Gastroesophageal sphincter (tissue), 3 donors: ENCODE data around the gene HAUS8.

Experiments
- EP300 ChIP-seq: sonication (generic); formaldehyde crosslinking; IDR thresholded peaks from one replicate; pipeline ENCODE4 v1.6.1; 2017; ENCODE audit warnings: antibody characterized with exemption, mild to moderate bottlenecking
- POLR2A ChIP-seq, 2 donors: fragments of 450-650 bp; IDR thresholded peaks; one replicate each; pipeline ENCODE4 v1.6.1; 2017; ENCODE audit warnings: antibody characterized with exemption in 2 of 2, mild to moderate bottlenecking in 2 of 2, moderate library complexity in 1 of 2
- TF ChIP-seq, protein P1 (sequence below), 4 experiments: fragments of 200-600 bp in 2 of 4; fragments of 450-650 bp in 2 of 4; sonication (generic) in 1 of 4; IDR thresholded peaks; one replicate each; pipeline ENCODE4 v1.5.1; 2017 to 2019; ENCODE audit warnings: antibody characterized with exemption in 4 of 4, mild to moderate bottlenecking in 2 of 4, moderate library complexity in 2 of 4

DNA sequence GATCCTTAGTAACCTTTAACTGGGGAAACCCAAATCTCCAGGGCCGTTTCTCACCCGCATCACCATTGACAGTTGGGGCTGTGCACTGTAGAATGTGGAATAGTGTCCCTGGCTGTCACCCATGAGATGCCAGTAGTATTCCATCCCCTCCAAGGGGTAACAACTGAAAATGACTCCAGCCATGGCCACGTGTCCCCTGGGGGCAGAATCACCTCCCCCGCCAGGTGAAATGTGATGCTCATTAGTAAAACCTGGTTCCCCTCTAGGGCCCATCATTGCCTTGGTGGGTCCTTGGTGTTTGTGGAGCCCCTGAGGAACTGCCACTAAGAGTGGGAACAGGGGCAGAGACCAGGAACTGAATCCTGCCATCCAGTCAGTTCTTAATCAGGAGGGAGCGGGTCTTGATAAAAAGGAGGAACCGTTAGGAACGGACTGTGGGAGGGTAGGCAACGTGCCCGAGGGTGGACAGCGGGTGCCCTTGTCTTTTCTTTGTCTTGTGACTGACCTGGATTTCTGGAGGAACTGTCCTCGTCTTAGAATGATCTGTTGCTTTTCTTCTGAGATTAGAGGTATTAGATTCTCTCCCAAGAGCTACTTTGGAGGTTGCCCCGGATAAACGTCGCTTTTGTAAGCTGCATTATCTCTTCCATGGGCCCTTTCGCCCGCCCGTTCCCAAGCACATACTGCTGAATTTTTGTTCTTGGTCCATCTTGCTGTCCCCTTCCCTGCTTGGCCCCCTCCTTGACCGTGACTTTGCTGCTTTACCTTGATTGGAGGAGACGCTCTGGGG is 3.9 kb upstream of the HAUS8 start:
- TF ChIP-seq, protein P1, sequence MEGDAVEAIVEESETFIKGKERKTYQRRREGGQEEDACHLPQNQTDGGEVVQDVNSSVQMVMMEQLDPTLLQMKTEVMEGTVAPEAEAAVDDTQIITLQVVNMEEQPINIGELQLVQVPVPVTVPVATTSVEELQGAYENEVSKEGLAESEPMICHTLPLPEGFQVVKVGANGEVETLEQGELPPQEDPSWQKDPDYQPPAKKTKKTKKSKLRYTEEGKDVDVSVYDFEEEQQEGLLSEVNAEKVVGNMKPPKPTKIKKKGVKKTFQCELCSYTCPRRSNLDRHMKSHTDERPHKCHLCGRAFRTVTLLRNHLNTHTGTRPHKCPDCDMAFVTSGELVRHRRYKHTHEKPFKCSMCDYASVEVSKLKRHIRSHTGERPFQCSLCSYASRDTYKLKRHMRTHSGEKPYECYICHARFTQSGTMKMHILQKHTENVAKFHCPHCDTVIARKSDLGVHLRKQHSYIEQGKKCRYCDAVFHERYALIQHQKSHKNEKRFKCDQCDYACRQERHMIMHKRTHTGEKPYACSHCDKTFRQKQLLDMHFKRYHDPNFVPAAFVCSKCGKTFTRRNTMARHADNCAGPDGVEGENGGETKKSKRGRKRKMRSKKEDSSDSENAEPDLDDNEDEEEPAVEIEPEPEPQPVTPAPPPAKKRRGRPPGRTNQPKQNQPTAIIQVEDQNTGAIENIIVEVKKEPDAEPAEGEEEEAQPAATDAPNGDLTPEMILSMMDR (IDR thresholded peaks at IDR 0.05): no peak
- no peak for TF ChIP-seq EP300
- TF ChIP-seq POLR2A (IDR thresholded peaks at IDR 0.05): no peak
